C4-2B (cell line): Measurements from ENCODE around the gene MAML3.

Experiments used
- H3K27ac ChIP-seq: fragments of 450-650 bp; 2 replicates; pipeline ENCODE4 v1.5.1; 2017
- ZFX ChIP-seq: fragments of 450-650 bp; IDR thresholded peaks from 2 replicates; pipeline ENCODE4 v1.6.1; 2017
- TF ChIP-seq, protein P1 (sequence below): fragments of 450-650 bp; conservative IDR thresholded peaks from 2 replicates; pipeline ENCODE4 v1.5.1; 2017; ENCODE audit warnings: mild to moderate bottlenecking

The MAML3 gene

DNA sequence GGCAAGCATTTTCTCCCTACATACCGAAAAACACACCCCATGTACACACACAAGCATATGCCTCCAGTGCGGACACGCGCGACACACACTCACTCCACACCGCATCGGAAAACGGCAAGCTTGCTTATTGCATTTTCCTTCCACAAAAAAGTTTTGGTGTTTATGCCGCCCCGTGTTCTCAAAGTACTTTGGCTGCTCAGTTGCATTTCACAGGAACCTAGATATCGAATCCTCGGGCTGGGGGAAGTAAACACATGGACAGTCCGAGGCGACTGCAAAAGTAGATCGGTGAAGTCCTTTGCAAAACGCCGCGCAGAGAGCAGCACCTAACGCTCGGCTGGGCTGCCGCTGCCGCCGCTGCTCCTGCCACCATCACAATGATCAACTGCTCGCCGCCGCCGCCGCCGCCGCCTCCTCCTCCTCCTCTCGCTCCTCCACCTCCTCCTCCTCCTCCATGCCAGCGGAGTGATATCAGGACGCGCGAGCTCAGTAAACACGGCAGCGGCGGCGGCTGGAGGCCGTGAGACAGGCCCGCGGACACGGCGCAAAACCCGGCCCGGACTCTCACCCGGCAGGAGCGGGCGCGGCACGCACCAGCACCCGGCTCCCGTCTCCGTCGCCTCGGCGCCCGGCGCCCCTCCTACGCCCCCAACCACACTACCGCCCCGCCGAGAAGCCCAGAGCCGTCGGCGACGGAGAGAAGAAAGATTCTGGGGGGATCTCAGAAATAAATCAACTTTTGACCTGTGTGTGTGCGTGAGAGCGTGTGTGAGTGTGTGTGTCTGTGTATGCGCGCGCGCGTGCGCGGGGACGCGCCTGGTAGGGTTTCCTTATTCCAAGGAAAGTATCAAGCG, at the start of gene MAML3:
Gene MAML3 (minus strand): TSS at position 467 of the 854 bp plus-strand sequence. CDS start 857 bp downstream, outside the sequence.
- no peak for TF ChIP-seq ZFX
- TF ChIP-seq, protein P1, sequence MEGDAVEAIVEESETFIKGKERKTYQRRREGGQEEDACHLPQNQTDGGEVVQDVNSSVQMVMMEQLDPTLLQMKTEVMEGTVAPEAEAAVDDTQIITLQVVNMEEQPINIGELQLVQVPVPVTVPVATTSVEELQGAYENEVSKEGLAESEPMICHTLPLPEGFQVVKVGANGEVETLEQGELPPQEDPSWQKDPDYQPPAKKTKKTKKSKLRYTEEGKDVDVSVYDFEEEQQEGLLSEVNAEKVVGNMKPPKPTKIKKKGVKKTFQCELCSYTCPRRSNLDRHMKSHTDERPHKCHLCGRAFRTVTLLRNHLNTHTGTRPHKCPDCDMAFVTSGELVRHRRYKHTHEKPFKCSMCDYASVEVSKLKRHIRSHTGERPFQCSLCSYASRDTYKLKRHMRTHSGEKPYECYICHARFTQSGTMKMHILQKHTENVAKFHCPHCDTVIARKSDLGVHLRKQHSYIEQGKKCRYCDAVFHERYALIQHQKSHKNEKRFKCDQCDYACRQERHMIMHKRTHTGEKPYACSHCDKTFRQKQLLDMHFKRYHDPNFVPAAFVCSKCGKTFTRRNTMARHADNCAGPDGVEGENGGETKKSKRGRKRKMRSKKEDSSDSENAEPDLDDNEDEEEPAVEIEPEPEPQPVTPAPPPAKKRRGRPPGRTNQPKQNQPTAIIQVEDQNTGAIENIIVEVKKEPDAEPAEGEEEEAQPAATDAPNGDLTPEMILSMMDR, result no peak
- H3K27ac ChIP-seq, result peak within 1 kb of the TSS; percentile 96

DNA sequence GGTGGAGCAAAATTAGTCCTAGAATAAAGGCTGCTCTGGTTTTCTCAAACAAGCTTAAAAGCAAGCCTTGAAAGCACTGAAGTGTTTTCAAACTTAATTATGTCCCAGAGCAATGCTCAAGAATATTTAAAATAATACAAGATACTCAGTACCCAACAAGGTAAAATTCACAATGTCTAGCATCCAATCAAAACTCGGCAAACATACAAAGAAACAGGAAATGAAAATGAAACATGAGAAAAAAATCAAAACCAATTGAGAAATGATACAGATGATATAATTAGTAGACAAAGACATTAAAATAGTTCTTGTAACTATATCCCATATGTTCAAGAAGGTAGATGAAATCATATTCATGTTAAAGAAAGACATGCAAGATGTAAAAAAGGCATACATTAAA, 45.0 kb upstream of the MAML3 start:
- H3K27ac ChIP-seq, result no peak overlapping the region
- TF ChIP-seq, protein P1, result no peak
- TF ChIP-seq ZFX, result no peak

DNA sequence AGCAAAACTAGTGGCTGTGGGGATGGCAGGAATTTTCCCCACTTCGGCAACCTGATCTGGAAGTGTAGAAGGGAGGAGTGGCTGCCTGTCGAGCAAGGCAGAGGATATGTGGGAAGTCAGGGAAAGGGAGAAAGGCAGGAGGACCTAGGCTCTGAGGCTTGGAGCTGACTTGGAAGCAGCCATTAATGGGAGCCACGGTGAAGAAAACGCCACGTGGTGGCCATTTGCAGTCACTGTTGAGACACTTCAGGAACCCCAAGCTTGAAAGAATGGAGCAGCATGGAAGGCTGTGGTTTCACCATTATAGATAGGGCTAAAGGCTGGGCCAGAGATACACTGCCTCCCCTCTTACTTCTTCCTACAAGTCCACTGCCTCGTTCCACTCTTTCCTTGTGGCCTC, 41.8 kb upstream of the MAML3 start:
- H3K27ac ChIP-seq, result no peak overlapping the region
- no peak for TF ChIP-seq ZFX
- TF ChIP-seq, protein P1, result no peak

- TF ChIP-seq, protein P1, result no peak
- TF ChIP-seq ZFX, result no peak
Observed at GRCh38 chr4:140189805-140190204, 35.8 kb upstream of the MAML3 start.

DNA sequence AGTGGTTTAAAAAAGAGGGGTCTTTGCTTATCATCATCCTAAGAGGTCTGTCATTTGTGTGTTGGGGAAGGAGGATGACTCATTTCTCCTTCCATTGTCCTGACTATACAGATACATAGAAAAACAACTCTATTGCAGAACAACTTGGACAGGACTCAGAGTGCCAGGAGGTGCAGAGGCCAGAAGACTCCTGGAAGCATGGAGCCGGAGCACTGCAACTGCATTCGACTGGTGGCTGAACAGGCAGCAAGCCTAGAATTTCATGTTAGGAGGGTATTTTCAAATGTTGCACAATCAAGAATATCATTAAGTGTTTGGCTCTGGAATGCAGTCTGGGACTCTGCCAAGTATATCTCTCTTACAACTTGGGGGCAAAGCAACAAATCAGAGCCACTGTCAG, 35.0 kb upstream of the MAML3 start:
- TF ChIP-seq, protein P1, result no peak
- TF ChIP-seq ZFX, result no peak
- H3K27ac ChIP-seq, result no peak overlapping the region

More at GRCh38 chr4:140189805-140190204, 35.8 kb upstream of the MAML3 start:
- H3K27ac ChIP-seq, result no peak overlapping the region

GRCh38 chr4:140187316-140187695, 33.3 kb upstream of the MAML3 start:
- no peak overlapping the region for H3K27ac ChIP-seq
- TF ChIP-seq ZFX, result no peak
- TF ChIP-seq, protein P1, result no peak

- H3K27ac ChIP-seq, result no peak overlapping the region
- no peak for TF ChIP-seq ZFX
- TF ChIP-seq, protein P1, result no peak
Observed at GRCh38 chr4:140186651-140187315, 32.8 kb upstream of the MAML3 start.
